HG03442 (cell line): ENCODE data around the gene GPR156.
"Not testable (repeated sequence)": the region's sequence is repeated elsewhere in the genome, so short reads cannot be mapped to it uniquely, and the experiment has no call there.

Source experiments
- ATAC-seq: cut with Tn5 transposase; IDR thresholded peaks from one replicate; pipeline ENCODE4 v1.9.1; 2021; ENCODE audit warnings: mild to moderate bottlenecking, moderate library complexity; ENCODE audit not compliant: unreplicated experiment

GPR156 gene

GRCh38 chr3:120284747-120285507 is at the start of gene GPR156:
Gene GPR156, minus strand, starts transcription at chr3:120285222. Its CDS starts 41,124 bp downstream, at chr3:120244098.
- ATAC-seq: no peak

- no peak for ATAC-seq
Measured at GRCh38 chr3:120332646-120333045, 47.6 kb upstream of the GPR156 start.

- ATAC-seq: no peak
Measured at GRCh38 chr3:120331076-120331475, 46.1 kb upstream of the GPR156 start.

- ATAC-seq: no peak
Measured at GRCh38 chr3:120326784-120327183, 41.8 kb upstream of the GPR156 start.

- ATAC-seq: no peak
Measured at GRCh38 chr3:120324190-120324589, 39.2 kb upstream of the GPR156 start.

- ATAC-seq: not testable (repeated sequence)
Measured at GRCh38 chr3:120323761-120324160, 38.7 kb upstream of the GPR156 start.

GRCh38 chr3:120311863-120312794 is 27.1 kb upstream of the GPR156 start:
- no peak for ATAC-seq

GRCh38 chr3:120306519-120307455 is 21.8 kb upstream of the GPR156 start:
- no peak for ATAC-seq

GRCh38 chr3:120304616-120305015 is 19.6 kb upstream of the GPR156 start:
- no peak for ATAC-seq

GRCh38 chr3:120302361-120302760 is 17.3 kb upstream of the GPR156 start:
- no peak for ATAC-seq

- no peak for ATAC-seq
Measured at GRCh38 chr3:120300971-120301370, 15.9 kb upstream of the GPR156 start.

GRCh38 chr3:120299403-120299802 is 14.4 kb upstream of the GPR156 start:
- no peak for ATAC-seq

- ATAC-seq: no peak
Measured at GRCh38 chr3:120298996-120299395, 14.0 kb upstream of the GPR156 start.

- not testable (repeated sequence) for ATAC-seq
Measured at GRCh38 chr3:120291552-120291951, 6.5 kb upstream of the GPR156 start.

GRCh38 chr3:120289636-120290035 is 4.6 kb upstream of the GPR156 start:
- no peak for ATAC-seq

- no peak for ATAC-seq
Measured at GRCh38 chr3:120286465-120286864, 1.4 kb upstream of the GPR156 start.

GRCh38 chr3:120285508-120285841 is 453 bp upstream of the GPR156 start:
- no peak for ATAC-seq

GRCh38 chr3:120281261-120281660 is 3.8 kb downstream of the GPR156 start:
- ATAC-seq: no peak

- ATAC-seq: no peak
Measured at GRCh38 chr3:120280566-120280965, 4.5 kb downstream of the GPR156 start.

- no peak for ATAC-seq
Measured at GRCh38 chr3:120280026-120280425, 5.0 kb downstream of the GPR156 start.

- no peak for ATAC-seq
Measured at GRCh38 chr3:120276767-120277166, 8.3 kb downstream of the GPR156 start.
